SK-N-SH treated with all-trans-retinoic acid at 6 μM for 48 hours (cell line): ENCODE results near the gene ETS1.

Experiments used
- ATAC-seq: fragments of 200-7000 bp; cut with Tn5 transposase; 3 replicates; pipeline ENCODE4 v1.9.1; 2020; ENCODE audit warnings: mild to moderate bottlenecking, moderate library complexity
- ARNTL ChIP-seq: fragments of 450-650 bp; formaldehyde crosslinking; IDR thresholded peaks from 2 replicates; pipeline ENCODE4 v1.5.0; 2020; ENCODE audit warnings: low read depth, mild to moderate bottlenecking, moderate library complexity, borderline replicate concordance
- ESRRG ChIP-seq: fragments of 250-450 bp; sonication (Bioruptor Pico); IDR thresholded peaks from 2 replicates; pipeline ENCODE4 v1.6.1; 2021; ENCODE audit warnings: mild to moderate bottlenecking
- GLIS3 ChIP-seq: fragments of 250-450 bp; sonication (Bioruptor Pico); IDR thresholded peaks from 2 replicates; pipeline ENCODE4 v1.5.0; 2020; ENCODE audit warnings: mild to moderate bottlenecking, moderate library complexity
- ISL1 ChIP-seq: fragments of 250-450 bp; sonication (Bioruptor Pico); IDR thresholded peaks from 2 replicates; pipeline ENCODE4 v2.1.2; 2022; ENCODE audit warnings: mild to moderate bottlenecking, moderate library complexity
- OSR1 ChIP-seq: fragments of 250-450 bp; sonication (Bioruptor Pico); IDR thresholded peaks from 2 replicates; pipeline ENCODE4 v1.8.0; 2022; ENCODE audit warnings: moderate library complexity, mild to moderate bottlenecking, inconsistent platforms
- PPARA ChIP-seq: fragments of 250-450 bp; sonication (Bioruptor Pico); IDR thresholded peaks from 2 replicates; pipeline ENCODE4 v1.5.0; 2020; ENCODE audit warnings: mild to moderate bottlenecking, borderline replicate concordance
- SNAI2 ChIP-seq: fragments of 250-450 bp; sonication (Bioruptor Pico); IDR thresholded peaks from 2 replicates; pipeline ENCODE4 v1.5.0; 2020; ENCODE audit warnings: mild to moderate bottlenecking, moderate library complexity
- TCF4 ChIP-seq: fragments of 250-450 bp; sonication (Bioruptor Pico); IDR thresholded peaks from 2 replicates; pipeline ENCODE4 v1.8.0; 2021; ENCODE audit warnings: mild to moderate bottlenecking, moderate library complexity, borderline replicate concordance
- ZC3H10 ChIP-seq: fragments of 250-450 bp; sonication (Bioruptor Pico); IDR thresholded peaks from 2 replicates; pipeline ENCODE4 v1.5.1; 2021; ENCODE audit warnings: mild to moderate bottlenecking, moderate library complexity
- ZFP3 ChIP-seq: fragments of 250-450 bp; sonication (Bioruptor Pico); IDR thresholded peaks from 2 replicates; pipeline ENCODE4 v1.5.0; 2020; ENCODE audit warnings: mild to moderate bottlenecking, moderate library complexity
- ZFP30 ChIP-seq: fragments of 450-650 bp; formaldehyde crosslinking; IDR thresholded peaks from 2 replicates; pipeline ENCODE4 v1.5.0; 2022; ENCODE audit warnings: mild to moderate bottlenecking, moderate library complexity
- ZNF565 ChIP-seq: fragments of 450-650 bp; formaldehyde crosslinking; conservative IDR thresholded peaks from 2 replicates; pipeline ENCODE4 v1.5.0; 2020; ENCODE audit warnings: low read depth, mild to moderate bottlenecking, moderate library complexity
- ZNF70 ChIP-seq: fragments of 450-650 bp; formaldehyde crosslinking; IDR thresholded peaks from 2 replicates; pipeline ENCODE4 v1.5.0; 2020; ENCODE audit warnings: mild to moderate bottlenecking, moderate library complexity
- ZNF8 ChIP-seq: fragments of 450-650 bp; formaldehyde crosslinking; IDR thresholded peaks from 2 replicates; pipeline ENCODE4 v1.5.0; 2020; ENCODE audit warnings: mild to moderate bottlenecking, moderate library complexity
- TF ChIP-seq, protein P1 (sequence below): fragments of 250-450 bp; sonication (Bioruptor Pico); IDR thresholded peaks from 2 replicates; pipeline ENCODE4 v1.8.0; 2020; ENCODE audit warnings: mild to moderate bottlenecking, moderate library complexity, borderline replicate concordance
- TF ChIP-seq, protein P2 (sequence below): fragments of 250-450 bp; sonication (Bioruptor Pico); IDR thresholded peaks from 2 replicates; pipeline ENCODE4 v1.5.1; 2021; ENCODE audit warnings: mild to moderate bottlenecking, moderate library complexity
- TF ChIP-seq, protein P3 (sequence below): fragments of 250-450 bp; sonication (Bioruptor Pico); IDR thresholded peaks from 2 replicates; pipeline ENCODE4 v1.8.0; 2021; ENCODE audit warnings: low read depth, mild to moderate bottlenecking, moderate library complexity, borderline replicate concordance
- TF ChIP-seq, protein P4 (sequence below): fragments of 250-450 bp; sonication (Bioruptor Pico); IDR thresholded peaks from 2 replicates; pipeline ENCODE4 v1.5.0; 2020; ENCODE audit warnings: mild to moderate bottlenecking, moderate library complexity

The ETS1 gene

DNA sequence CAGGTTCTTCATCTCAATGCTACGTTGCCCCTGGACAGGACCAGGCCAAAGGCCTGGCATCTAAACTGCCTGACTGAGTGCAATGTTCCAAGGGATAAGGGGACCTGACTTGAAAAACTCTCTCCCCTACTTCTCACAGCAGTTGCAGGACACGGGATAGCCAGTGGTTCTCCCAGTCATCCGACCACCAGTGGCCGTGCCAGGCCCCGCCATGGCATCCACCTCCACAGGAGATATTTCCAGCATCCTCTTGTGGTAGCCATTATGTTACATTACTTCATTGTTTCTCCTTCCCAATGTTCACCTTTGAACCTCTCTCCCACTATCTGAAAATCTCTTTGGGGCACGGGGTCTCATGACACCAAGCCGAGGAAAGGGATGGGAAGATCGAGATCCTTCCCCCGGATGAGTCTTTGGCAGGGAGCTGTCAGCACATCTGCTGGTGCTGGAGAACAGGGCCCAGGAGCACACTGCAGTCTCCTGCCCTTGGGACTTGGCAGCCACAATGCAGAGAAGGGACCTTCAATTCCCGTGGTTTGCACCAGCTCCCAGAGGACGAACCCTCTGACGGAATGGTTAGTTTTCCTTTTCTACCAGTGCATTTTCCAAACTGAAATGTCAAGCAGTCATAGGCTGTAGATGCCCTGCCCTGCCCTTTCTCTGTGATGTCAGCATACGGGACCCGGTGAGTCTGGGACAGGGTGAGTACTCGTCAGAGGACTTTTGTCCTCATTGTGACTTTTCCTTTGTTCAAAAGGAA is 121.2 kb downstream of the ETS1 start:
- ATAC-seq: no peak
- TF ChIP-seq, protein P1, sequence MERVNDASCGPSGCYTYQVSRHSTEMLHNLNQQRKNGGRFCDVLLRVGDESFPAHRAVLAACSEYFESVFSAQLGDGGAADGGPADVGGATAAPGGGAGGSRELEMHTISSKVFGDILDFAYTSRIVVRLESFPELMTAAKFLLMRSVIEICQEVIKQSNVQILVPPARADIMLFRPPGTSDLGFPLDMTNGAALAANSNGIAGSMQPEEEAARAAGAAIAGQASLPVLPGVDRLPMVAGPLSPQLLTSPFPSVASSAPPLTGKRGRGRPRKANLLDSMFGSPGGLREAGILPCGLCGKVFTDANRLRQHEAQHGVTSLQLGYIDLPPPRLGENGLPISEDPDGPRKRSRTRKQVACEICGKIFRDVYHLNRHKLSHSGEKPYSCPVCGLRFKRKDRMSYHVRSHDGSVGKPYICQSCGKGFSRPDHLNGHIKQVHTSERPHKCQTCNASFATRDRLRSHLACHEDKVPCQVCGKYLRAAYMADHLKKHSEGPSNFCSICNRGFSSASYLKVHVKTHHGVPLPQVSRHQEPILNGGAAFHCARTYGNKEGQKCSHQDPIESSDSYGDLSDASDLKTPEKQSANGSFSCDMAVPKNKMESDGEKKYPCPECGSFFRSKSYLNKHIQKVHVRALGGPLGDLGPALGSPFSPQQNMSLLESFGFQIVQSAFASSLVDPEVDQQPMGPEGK: no peak
- TF ChIP-seq PPARA (CRISPR knock-in tag): no peak
- no peak for TF ChIP-seq ZNF565 (CRISPR knock-in tag)

DNA sequence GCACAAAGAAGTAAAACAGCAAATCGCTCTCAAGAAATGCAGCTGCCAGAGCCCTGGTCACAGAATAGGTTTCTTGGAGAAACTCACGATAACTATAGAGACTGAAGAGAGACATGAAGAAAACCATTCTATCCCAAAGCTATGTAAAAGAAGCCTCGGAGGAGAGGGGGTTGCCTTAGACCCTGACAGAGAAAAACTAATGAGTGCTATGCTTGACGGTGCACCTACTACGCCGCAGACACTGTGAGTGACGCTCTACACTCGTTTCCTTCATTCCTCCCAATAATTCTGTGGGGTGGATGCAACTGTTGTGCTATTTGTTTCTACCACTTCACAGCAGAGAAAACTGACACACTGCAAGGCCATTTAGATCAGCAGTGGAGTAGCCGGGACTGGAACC is 121.8 kb downstream of the ETS1 start:
- no peak for ATAC-seq

DNA sequence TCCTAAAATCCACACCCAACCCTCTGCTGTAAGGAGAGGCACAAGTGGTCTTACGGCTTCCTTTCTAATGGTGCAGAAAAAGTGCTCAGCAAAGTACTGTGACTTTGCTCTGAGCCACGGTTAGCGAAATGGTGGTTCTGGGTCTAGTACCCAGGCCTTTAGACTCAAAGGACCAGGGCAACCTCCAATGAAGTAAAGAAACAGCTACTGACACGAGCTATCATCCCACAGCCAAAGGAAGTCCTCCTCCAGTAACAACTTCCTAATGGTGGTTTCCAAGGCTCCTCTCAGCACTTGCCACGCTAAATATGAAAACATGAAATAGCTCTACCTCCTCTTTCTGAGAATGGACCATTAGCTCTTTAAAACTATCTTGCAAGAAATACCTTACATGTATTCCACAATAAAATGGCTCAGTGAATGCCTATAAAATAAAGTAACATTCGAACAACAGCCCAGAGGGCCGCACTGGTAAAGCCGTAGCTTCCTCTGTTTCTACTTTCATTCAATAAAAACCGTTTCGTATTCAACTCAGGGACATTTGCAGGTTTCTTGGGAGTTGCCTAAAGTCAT is 122.4 kb downstream of the ETS1 start:
- TF ChIP-seq, protein P1: no peak
- TF ChIP-seq, protein P2, sequence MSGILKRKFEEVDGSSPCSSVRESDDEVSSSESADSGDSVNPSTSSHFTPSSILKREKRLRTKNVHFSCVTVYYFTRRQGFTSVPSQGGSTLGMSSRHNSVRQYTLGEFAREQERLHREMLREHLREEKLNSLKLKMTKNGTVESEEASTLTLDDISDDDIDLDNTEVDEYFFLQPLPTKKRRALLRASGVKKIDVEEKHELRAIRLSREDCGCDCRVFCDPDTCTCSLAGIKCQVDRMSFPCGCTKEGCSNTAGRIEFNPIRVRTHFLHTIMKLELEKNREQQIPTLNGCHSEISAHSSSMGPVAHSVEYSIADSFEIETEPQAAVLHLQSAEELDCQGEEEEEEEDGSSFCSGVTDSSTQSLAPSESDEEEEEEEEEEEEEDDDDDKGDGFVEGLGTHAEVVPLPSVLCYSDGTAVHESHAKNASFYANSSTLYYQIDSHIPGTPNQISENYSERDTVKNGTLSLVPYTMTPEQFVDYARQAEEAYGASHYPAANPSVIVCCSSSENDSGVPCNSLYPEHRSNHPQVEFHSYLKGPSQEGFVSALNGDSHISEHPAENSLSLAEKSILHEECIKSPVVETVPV (CRISPR knock-in tag): no peak
- no peak for TF ChIP-seq OSR1 (CRISPR knock-in tag)
- no peak for TF ChIP-seq ZC3H10
- no peak for TF ChIP-seq ESRRG (CRISPR knock-in tag)
- TF ChIP-seq GLIS3: no peak
- no peak for TF ChIP-seq SNAI2
- no peak for ATAC-seq

More for the DNA sequence above, 121.8 kb downstream of the ETS1 start:
- TF ChIP-seq ZNF70 (CRISPR knock-in tag) (no peak), TCF4 (CRISPR knock-in tag) (no peak), ZFP3 (CRISPR knock-in tag) (no peak)
- TF ChIP-seq, protein P1: no peak

DNA sequence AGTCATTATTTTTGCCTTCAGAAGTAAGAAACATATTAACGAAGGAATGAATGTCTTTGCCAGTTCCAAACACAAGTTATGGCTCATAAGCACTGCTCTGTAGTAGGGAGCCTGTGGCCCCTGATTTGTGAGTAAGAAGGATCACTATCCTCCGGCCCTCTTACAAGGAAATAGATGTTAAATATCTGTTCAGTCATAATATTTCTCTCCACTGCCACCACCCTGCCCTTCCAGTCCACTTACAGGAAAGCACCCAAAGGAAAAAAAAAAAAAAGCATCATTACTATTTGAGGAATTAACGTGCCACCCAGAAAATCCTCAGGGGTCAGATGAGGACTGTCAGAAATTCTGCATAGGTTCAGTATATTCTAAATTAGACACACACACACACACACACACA is 123.4 kb downstream of the ETS1 start:
- TF ChIP-seq ZFP30 (CRISPR knock-in tag): no peak
- no peak for TF ChIP-seq ARNTL
- no peak for TF ChIP-seq ZFP3 (CRISPR knock-in tag)
- no peak for TF ChIP-seq ZC3H10
- TF ChIP-seq GLIS3: no peak
- TF ChIP-seq, protein P3, sequence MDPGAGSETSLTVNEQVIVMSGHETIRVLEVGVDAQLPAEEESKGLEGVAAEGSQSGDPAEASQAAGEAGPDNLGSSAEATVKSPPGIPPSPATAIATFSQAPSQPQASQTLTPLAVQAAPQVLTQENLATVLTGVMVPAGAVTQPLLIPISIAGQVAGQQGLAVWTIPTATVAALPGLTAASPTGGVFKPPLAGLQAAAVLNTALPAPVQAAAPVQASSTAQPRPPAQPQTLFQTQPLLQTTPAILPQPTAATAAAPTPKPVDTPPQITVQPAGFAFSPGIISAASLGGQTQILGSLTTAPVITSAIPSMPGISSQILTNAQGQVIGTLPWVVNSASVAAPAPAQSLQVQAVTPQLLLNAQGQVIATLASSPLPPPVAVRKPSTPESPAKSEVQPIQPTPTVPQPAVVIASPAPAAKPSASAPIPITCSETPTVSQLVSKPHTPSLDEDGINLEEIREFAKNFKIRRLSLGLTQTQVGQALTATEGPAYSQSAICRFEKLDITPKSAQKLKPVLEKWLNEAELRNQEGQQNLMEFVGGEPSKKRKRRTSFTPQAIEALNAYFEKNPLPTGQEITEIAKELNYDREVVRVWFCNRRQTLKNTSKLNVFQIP (CRISPR knock-in tag): no peak
- TF ChIP-seq ZNF8: no peak
- ATAC-seq: no peak

DNA sequence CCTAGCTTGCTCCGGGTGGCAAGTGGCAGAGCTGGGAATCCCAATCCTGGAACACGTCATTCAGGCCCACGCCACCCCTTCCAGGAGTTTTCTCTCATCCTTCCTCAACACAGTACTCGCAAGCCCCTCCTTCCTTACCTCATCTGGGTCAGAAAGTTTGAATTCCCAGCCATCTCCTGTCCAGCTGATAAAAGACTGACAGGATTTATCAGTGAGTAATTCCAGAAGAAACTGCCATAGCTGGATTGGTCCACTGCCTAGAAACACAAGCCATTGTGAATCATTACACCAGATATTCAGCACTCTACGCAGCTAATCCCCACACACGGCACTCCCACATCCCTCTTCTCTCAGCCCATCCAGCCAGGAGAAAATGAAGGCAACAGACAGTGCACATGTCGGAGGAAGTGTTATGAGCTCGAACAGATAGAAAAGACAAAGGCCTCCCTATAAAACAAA is 124.0 kb downstream of the ETS1 start:
- no peak for ATAC-seq
- TF ChIP-seq, protein P4, sequence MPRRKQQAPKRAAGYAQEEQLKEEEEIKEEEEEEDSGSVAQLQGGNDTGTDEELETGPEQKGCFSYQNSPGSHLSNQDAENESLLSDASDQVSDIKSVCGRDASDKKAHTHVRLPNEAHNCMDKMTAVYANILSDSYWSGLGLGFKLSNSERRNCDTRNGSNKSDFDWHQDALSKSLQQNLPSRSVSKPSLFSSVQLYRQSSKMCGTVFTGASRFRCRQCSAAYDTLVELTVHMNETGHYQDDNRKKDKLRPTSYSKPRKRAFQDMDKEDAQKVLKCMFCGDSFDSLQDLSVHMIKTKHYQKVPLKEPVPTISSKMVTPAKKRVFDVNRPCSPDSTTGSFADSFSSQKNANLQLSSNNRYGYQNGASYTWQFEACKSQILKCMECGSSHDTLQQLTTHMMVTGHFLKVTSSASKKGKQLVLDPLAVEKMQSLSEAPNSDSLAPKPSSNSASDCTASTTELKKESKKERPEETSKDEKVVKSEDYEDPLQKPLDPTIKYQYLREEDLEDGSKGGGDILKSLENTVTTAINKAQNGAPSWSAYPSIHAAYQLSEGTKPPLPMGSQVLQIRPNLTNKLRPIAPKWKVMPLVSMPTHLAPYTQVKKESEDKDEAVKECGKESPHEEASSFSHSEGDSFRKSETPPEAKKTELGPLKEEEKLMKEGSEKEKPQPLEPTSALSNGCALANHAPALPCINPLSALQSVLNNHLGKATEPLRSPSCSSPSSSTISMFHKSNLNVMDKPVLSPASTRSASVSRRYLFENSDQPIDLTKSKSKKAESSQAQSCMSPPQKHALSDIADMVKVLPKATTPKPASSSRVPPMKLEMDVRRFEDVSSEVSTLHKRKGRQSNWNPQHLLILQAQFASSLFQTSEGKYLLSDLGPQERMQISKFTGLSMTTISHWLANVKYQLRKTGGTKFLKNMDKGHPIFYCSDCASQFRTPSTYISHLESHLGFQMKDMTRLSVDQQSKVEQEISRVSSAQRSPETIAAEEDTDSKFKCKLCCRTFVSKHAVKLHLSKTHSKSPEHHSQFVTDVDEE (CRISPR knock-in tag): peak; percentile 86
- TF ChIP-seq ZFP30 (CRISPR knock-in tag) (no peak), ZFP3 (CRISPR knock-in tag) (peak; percentile 76), SNAI2 (0 out of 2 replicates have a peak, but pooled peaks have one; percentile 7), ZC3H10 (no peak), ZNF8 (no peak), ISL1 (CRISPR knock-in tag) (peak; percentile 59), TCF4 (CRISPR knock-in tag) (peak; percentile 29; the same call in 1 of the 2 replicates)
- TF ChIP-seq, protein P3 (CRISPR knock-in tag): no peak
